Measurements from ENCODE around the gene ARL4A. TPM values are rescaled to one million over a fixed set of nuclear protein-coding genes. Genes with fewer than 3 reads are reported as not detected.

The ARL4A gene
- total RNA-seq, 1 donor from 2014 or later, result 61.6 TPM

GRCh38 chr7:12699299-12699698 is 11.9 kb downstream of the ARL4A start:
- DNase-seq (ENCODE audit: low spot score), result no peak

DNA sequence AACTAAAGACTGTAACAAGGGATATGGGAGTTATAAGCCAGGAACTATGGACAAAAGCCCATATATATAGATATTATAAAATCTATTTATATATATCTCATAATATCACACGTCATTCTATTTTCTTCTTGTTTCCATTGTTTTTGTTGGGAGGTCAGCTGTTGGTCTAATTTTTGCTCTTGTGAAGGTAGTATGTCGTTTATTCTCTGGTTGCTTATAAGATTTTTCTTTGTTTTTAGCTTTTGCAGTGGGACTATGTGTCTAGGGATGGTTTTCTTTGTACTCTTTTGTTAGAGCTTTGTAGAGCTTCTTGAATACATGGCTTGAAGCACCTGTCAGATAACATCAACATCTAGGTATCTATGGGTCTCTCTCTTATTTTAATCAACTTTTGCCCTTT is 14.0 kb downstream of the ARL4A start:
- no peak for DNase-seq (ENCODE audit: low spot score)

DNA sequence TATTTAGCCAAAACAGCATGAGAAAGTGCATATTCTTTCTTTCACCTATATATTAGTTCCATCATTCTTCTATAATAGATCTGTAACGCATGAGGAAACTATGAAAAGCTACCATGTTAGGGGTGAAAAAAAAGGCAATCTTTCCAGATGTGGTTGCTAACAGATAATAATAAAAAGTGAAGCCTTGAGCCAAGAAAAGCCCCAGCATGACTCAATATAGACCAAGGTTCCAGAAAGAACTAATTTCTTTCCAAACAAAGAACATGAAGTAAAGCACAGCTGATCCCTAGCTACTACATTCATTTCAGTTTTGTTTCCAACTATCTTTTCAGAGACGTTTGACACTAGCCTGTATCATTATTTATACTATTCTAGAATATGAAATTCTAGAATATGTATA is 16.4 kb downstream of the ARL4A start:
- DNase-seq (ENCODE audit: low spot score), result no peak

GRCh38 chr7:12705878-12706277 is 18.4 kb downstream of the ARL4A start:
- no peak for DNase-seq (ENCODE audit: low spot score)

DNA sequence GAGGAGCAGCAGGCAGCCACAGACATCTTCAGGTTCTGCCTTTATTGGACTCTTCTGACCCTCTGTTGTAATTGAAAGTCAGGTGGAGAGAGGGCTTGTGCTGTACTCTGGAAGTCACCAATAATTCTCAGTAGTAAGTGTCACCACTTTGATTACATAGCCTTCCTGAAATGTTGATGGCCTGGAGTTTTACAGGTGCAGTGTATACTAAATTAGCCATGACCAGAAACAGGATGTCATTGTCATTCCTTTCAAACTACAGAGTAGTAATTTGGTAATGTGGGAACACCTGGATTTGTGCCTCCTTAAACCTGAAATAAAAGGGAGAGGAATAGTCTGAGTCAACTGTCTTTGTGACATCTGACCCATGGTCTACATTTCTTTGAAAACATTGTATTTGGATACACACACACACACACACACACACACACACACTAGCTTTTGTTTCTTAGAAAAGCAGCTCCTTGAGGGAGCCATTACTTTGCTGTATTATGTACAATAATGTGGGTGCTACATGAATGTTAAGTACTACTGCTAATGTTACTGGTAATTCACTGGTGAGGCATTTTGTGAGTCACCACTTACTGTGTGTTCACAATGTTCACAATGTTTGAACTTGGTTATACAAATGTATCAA is 19.6 kb downstream of the ARL4A start:
- DNase-seq (ENCODE audit: low spot score), result no peak

- DNase-seq (ENCODE audit: low spot score), result no peak
These were observed 20.9 kb downstream of the ARL4A start for GRCh38 chr7:12708314-12708713.

DNA sequence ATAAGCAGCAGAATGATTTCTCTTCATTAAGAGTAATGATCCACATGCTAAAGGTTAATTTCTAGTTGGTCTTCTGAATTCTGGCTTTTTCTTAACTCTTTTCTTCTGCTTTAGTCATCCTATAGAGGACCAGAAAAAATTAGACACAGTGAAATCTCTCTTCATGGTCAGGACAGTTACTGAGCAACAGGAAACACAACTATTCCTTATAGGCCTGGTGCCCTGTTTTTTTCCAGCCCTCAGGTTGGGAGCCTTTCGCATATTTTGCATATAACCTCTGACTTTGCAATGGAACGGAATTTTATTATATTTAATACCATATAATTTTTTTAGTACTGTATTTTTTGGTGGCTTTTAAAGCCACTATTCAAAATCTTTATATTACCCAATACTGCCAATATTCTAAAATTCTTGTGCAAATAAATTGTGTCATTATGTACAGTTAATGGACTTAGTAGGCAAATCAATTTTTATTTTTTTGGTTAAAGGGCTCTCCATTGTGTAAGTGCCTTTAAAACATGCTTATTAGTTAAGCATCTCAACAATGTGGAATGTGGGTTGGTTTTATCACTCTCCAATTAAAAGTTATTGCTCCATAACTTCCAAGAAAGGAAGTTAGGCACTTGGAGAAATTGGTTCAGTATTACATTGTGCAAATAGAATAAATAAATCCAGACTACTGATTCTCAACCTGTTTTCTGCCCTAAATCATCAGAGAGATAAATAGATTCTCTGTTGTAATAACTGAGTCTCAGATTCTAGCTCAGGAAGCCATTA is 22.5 kb downstream of the ARL4A start:
- DNase-seq (ENCODE audit: low spot score), result no peak

DNA sequence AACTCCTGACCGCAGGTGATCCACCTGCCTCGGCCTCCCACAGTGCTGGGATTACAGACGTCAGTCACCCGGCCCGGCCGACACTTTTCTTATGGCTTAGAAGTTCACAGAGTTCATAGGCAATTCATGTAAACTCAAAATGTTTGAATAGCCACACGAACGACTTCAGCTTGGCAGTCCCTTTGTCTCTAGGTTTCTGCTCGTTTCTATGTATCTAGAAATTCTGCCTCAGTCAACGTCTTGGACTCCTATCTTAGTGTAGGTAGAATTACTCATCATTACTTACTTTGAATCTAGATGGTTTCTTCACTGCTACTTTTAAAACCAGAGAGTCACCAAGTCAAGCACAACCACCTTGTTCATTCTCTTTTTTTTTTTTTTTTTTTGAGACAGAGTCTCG is 23.7 kb downstream of the ARL4A start:
- DNase-seq (ENCODE audit: low spot score), result no peak

- no peak for DNase-seq (ENCODE audit: low spot score)
These were observed 24.8 kb downstream of the ARL4A start for GRCh38 chr7:12712236-12712635.

- no peak for DNase-seq (ENCODE audit: low spot score)
These were observed 26.4 kb downstream of the ARL4A start for GRCh38 chr7:12713625-12714378.

- no peak for DNase-seq (ENCODE audit: low spot score)
These were observed 26.9 kb downstream of the ARL4A start for GRCh38 chr7:12714379-12714737.

- DNase-seq (ENCODE audit: low spot score), result peak; percentile 87
These were observed 28.1 kb downstream of the ARL4A start for GRCh38 chr7:12715372-12716133.

DNA sequence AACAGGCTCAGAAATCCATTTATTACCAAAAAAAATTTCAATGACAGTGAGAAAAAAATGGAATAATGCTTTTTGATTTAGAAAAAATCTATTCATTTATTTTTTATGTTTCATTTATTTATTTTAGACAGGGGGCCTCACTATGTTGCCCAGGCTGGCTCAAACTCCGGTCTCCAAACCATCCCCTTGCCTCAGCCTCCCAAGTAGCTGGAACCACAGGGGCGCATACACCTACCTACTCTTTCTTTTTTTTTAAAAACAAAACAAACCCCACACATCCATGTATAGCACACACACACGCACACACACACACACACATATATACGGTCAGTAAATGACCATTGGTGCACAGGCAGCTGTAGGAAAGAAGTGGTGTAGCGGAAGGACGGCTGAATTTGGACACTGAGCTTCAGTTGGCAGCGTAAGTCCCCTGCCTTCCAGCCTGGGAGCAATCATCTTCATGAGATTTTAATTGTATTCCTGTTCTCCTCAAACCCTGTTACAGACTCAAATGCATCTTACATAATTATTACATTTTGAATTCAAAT is 28.8 kb downstream of the ARL4A start:
- no peak for DNase-seq (ENCODE audit: low spot score)

DNA sequence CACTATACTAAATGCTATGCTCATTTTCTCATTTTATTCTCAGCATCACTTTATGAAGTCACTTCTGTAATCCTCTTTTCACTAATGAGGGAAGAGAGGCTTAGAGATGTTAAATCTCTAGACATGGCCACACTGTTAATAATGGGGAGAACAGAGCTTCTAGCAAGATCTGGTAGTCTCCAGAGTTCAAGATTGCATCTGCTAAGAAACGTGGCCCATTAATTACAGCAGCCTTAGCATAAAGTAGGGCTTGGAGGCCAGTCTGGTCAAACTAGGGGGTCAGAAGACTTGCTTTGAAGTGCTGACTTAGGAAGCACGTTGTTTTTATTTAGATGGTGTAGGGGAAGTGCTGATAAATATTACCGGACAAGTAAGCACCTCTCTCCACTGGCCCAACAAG is 29.3 kb downstream of the ARL4A start:
- no peak for DNase-seq (ENCODE audit: low spot score)

GRCh38 chr7:12719141-12719919 is 31.9 kb downstream of the ARL4A start:
- no peak for DNase-seq (ENCODE audit: low spot score)

GRCh38 chr7:12719981-12720865 is 32.8 kb downstream of the ARL4A start:
- no peak for DNase-seq (ENCODE audit: low spot score)

GRCh38 chr7:12721286-12721830 is 33.9 kb downstream of the ARL4A start:
- no peak for DNase-seq (ENCODE audit: low spot score)

DNA sequence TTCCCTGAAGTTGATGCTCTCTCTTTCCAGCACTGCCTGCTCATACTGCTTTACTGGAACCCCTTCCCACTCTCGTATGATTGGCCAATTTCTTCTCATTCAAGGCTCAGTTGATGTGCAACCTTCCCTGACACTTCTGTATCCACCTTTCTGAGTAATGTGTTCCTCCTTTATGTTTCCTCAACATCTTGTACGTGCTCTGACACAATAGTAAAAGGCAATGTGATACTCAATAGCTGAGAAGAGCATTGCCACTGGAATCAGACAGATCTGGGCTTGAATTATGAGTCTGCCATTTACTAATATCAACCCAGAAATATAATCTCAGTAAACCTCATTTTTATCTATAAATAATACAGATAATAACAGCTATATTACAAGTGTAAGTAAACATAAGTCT is 34.7 kb downstream of the ARL4A start:
- DNase-seq (ENCODE audit: low spot score), result no peak

Measured in umbilical cord (tissue), 2 donors.